LNCaP clone FGC (cell line): ENCODE measurements around the gene C1QTNF8.

Source experiments
- DNase-seq: peaks from one replicate; pipeline ENCODE4 v3.0.0-alpha.2; 2011; ENCODE audit warnings: low read depth
- H3K4me3 ChIP-seq: 2 replicates; pipeline ENCODE4 v1.5.1; 2011; ENCODE audit warnings: mild to moderate bottlenecking, low read depth, low read length, control low read depth
- CTCF ChIP-seq: IDR thresholded peaks from 2 replicates; pipeline ENCODE4 v1.5.1; 2012; ENCODE audit warnings: mild to moderate bottlenecking; ENCODE audit not compliant: control insufficient read depth, insufficient read depth; ENCODE audit errors: extremely low read depth

The C1QTNF8 gene

GRCh38 chr16:1070864-1071408, 25.1 kb downstream of the C1QTNF8 start:
- DNase-seq, result no peak
- no peak for TF ChIP-seq CTCF
- no peak overlapping the region for H3K4me3 ChIP-seq

- no peak overlapping the region for H3K4me3 ChIP-seq
- DNase-seq, result no peak
- no peak for TF ChIP-seq CTCF
Measured at GRCh38 chr16:1070084-1070863, 25.8 kb downstream of the C1QTNF8 start.

GRCh38 chr16:1069154-1069553, 26.9 kb downstream of the C1QTNF8 start:
- DNase-seq, result no peak
- TF ChIP-seq CTCF, result no peak
- no peak overlapping the region for H3K4me3 ChIP-seq

GRCh38 chr16:1068451-1068850, 27.6 kb downstream of the C1QTNF8 start:
- no peak for DNase-seq
- no peak overlapping the region for H3K4me3 ChIP-seq
- TF ChIP-seq CTCF, result no peak

GRCh38 chr16:1067629-1068028, 28.4 kb downstream of the C1QTNF8 start:
- H3K4me3 ChIP-seq, result no peak overlapping the region
- no peak for TF ChIP-seq CTCF
- no peak for DNase-seq

GRCh38 chr16:1066584-1067172, 29.4 kb downstream of the C1QTNF8 start:
- TF ChIP-seq CTCF, result no peak
- H3K4me3 ChIP-seq, result no peak overlapping the region
- no peak for DNase-seq
